ENCODE data around the gene SYNGR4.

GRCh38 chr19:48363810-48364597 lies at the start of gene SYNGR4, which contains the start of gene TMEM143:
- TF ChIP-seq CTCF (IDR thresholded peaks at IDR 0.05) (peak in 1 of 5 experiments; percentile 7), POLR2A (IDR thresholded peaks at IDR 0.05) (peak in 1 of 2 donors; percentile 55), EP300 (IDR thresholded peaks at IDR 0.05) (peak; percentile 82 to 98)
